Heart right ventricle (tissue), 16 donors: ENCODE data around the gene PIP5K1B. TPM values are rescaled to one million over a fixed set of nuclear protein-coding genes. Genes with fewer than 3 reads are reported as not detected.
A peak's percentile ranks its signal among the peaks of the same experiment; 100 is the strongest.

Experiments
- ATAC-seq, 8 donors: fragments of 200-7000 bp; cut with Tn5 transposase; one replicate each; pipeline ENCODE4 v1.9.1; 2020; ENCODE audit warnings: mild to moderate bottlenecking in 8 of 8, moderate library complexity in 8 of 8, moderate number of reproducible peaks in 1 of 8
- DNase-seq, 2 donors: peaks; one replicate each; pipeline ENCODE4 v3.0.0-alpha.2; 2020
- H3K27ac ChIP-seq, 10 donors: fragments of 200-600 bp; sonication (generic) in 2 of 10; one replicate each; pipeline versions ENCODE4 v1.5.0 to v1.8.0; 2020 to 2022; ENCODE audit warnings: mild to moderate bottlenecking in 3 of 10
- H3K27me3 ChIP-seq, 7 donors: fragments of 200-600 bp; one replicate each; pipeline ENCODE4 v1.8.0; 2021 to 2022; ENCODE audit warnings: mild to moderate bottlenecking in 2 of 7
- H3K36me3 ChIP-seq, 9 donors: fragments of 200-600 bp; sonication (generic) in 1 of 9; one replicate each; pipeline versions ENCODE4 v1.5.0 to v1.8.0; 2020 to 2022; ENCODE audit warnings: mild to moderate bottlenecking in 2 of 9
- H3K4me1 ChIP-seq, 9 donors: fragments of 200-600 bp; sonication (generic) in 1 of 9; one replicate each; pipeline versions ENCODE4 v1.5.0 to v1.8.0; 2020 to 2022; ENCODE audit warnings: mild to moderate bottlenecking in 4 of 9
- H3K4me3 ChIP-seq, 10 donors: fragments of 200-600 bp; sonication (generic) in 2 of 10; one replicate each; pipeline versions ENCODE4 v1.5.0 to v1.8.0; 2020 to 2022; ENCODE audit warnings: mild to moderate bottlenecking in 7 of 10, moderate library complexity in 2 of 10
- H3K9me3 ChIP-seq, 11 donors: fragments of 200-600 bp in 10 of 11; sonication (generic) in 2 of 11; one replicate each; pipeline versions ENCODE4 v1.5.0 to v1.8.0; 2013 to 2022; ENCODE audit warnings: mild to moderate bottlenecking in 2 of 11, control low read depth in 1 of 11, moderate library complexity in 1 of 11
- CTCF ChIP-seq, 9 donors: fragments of 200-600 bp; sonication (generic) in 2 of 9; IDR thresholded peaks; one replicate each; pipeline versions ENCODE4 v1.5.0 to v1.8.0; 2021 to 2022; ENCODE audit warnings: antibody characterized with exemption in 9 of 9, mild to moderate bottlenecking in 5 of 9, moderate library complexity in 1 of 9
- WGBS, 2 donors: extraction: QIAGEN DNeasy Blood & Tissue Kit; methylation state at CpG; one replicate each; pipeline ENCODE4 v1.1.7; 2013; ENCODE audit warnings: inconsistent platforms in 1 of 2; 5-methylcytosine and 5-hydroxymethylcytosine counted together
- intact Hi-C, 10 donors: fragments of 100-400 bp; cut with DNase I; formaldehyde crosslinking; loops; one replicate each; pipeline versions ENCODE4 v1.11.1 to v1.14.2; 2022
- polyA plus RNA-seq, 2 donors: library from polyadenylated mRNA; stranded (reverse); fragments of 200-250 nt; gene quantifications; one replicate each; pipeline ENCODE4 v1.2.3, GENCODE V29; 2013
- total RNA-seq, 10 donors: library from RNA; stranded (reverse); fragmentation: NEBNext Ultra II Directional in 3 of 10; extraction: Animal tissue kit (Norgen Biotek cat#: 25700) in 3 of 10; gene quantifications; one replicate each; pipeline versions ENCODE4 v1.2.1 to v1.2.4, GENCODE V29; 2021 to 2023
- donor health status: Arrhythmogenic right ventricular cardiomyopathy.
- donor health status: ischemic (EF 13 %, LVEDD 7.1; RV severe dilation, severe dysfunction).
- donor health status: healthy with polysubstance abuse.
- donor health status: DM: no; HTN: yes; CAD: no.
- donor health status: DM: no; HTN: no; CAD: no.
- donor health status: ischemic (EF 25% LVEDD 6.9; RV normal size, moderate dysfunction).
- donor health status: ischemic (EF 25% LVEDD 5.7; RV mildly dilated, moderate dysfunction).
- donor health status: healthy.
- donor health status: DM: yes; HTN: yes; CAD: no.
- donor health status: Ischemic cardiomyopathy.
- donor health status: ischemic (EF 35%, LVEDD 5.7; RV mildly dilated, moderate dysfunction).
- donor health status: nonischemic (EF 11% LVEDD 7.7; RV severe dilation, severe dysfunction).
- donor health status: DM: yes; HTN: yes; CAD: no.
- donor health status: PGD.
- donor health status: ischemic (EF 29% LVEDD 5.4; RV normal size, mild dysfunction).
- donor health status: nonischemic (EF 23%, LVEDD 6.1; RV moderate dilation, normal function).

The PIP5K1B gene
- total and polyA plus RNA-seq, 12 donors: 5.6 to 90.8 (median 48.1) TPM

- H3K36me3 ChIP-seq: peaks cover 0 to 14% (median 0%) of the 10 kb centered on the region in 9 donors
- ATAC-seq (peak in 4 of 8 donors; percentile 8 to 37 (median 26)), DNase-seq (no peak)
- TF ChIP-seq CTCF (IDR thresholded peaks at IDR 0.05): no peak
- peaks cover 0 to 40% (median 9%) of the 10 kb centered on the region in 9 donors for H3K4me1 ChIP-seq
- peak overlapping the region; percentile 69 to 91 (median 82) for H3K27ac ChIP-seq
- H3K27me3 ChIP-seq: no peaks in the 10 kb centered on the region
- no peaks in the 10 kb centered on the region for H3K9me3 ChIP-seq
- intact Hi-C loops: loop anchor here in 1 of 10 donors (10.0 kb wide), 1 partner anchor 150 kb away; no protein-coding TSS in a partner anchor
- 49 to 61% methylated on average over 5 of the region's 5 CpGs for WGBS, 2 donors
- H3K4me3 ChIP-seq: peak overlapping the region; percentile 8 to 61 (median 50)
These were observed 269.4 kb downstream of the PIP5K1B start for GRCh38 chr9:68974431-68974830.

GRCh38 chr9:68974901-68975300, 269.9 kb downstream of the PIP5K1B start:
- ATAC-seq (peak in 5 of 8 donors; percentile 23 to 46 (median 39)), DNase-seq (no peak)
- H3K27me3 ChIP-seq: no peaks in the 10 kb centered on the region
- no peak for TF ChIP-seq CTCF (IDR thresholded peaks at IDR 0.05)
- peak overlapping the region; percentile 8 to 61 (median 50) for H3K4me3 ChIP-seq
- peaks cover 3 to 45% (median 14%) of the 10 kb centered on the region in 9 donors for H3K4me1 ChIP-seq
- H3K36me3 ChIP-seq: peaks cover 0 to 14% (median 0%) of the 10 kb centered on the region in 9 donors
- H3K27ac ChIP-seq: peak overlapping the region; percentile 69 to 91 (median 82)
- intact Hi-C loops: loop anchor here in 1 of 10 donors (10.0 kb wide), 1 partner anchor 150 kb away; no protein-coding TSS in a partner anchor
- no peaks in the 10 kb centered on the region for H3K9me3 ChIP-seq
- 68 to 69% methylated on average over 3 of the region's 3 CpGs for WGBS, 2 donors

GRCh38 chr9:68975365-68976043, 270.5 kb downstream of the PIP5K1B start:
- H3K27me3 ChIP-seq: no peaks in the 10 kb centered on the region
- 39 to 46% methylated on average over 5 of the region's 5 CpGs for WGBS, 2 donors
- peak overlapping the region; percentile 69 to 91 (median 82) for H3K27ac ChIP-seq
- no peak for DNase-seq
- H3K4me3 ChIP-seq: peak overlapping the region; percentile 8 to 61 (median 50)
- ATAC-seq: peak in 6 of 8 donors; percentile 26 to 53 (median 48)
- peaks cover 5 to 51% (median 18%) of the 10 kb centered on the region in 9 donors for H3K4me1 ChIP-seq
- intact Hi-C loops: loop anchor here in 1 of 10 donors (10.0 kb wide), 1 partner anchor 151 kb away; no protein-coding TSS in a partner anchor
- TF ChIP-seq CTCF (IDR thresholded peaks at IDR 0.05): no peak
- H3K36me3 ChIP-seq: peaks cover 0 to 13% (median 0%) of the 10 kb centered on the region in 9 donors
- no peaks in the 10 kb centered on the region for H3K9me3 ChIP-seq

- ATAC-seq: no peak
- H3K27me3 ChIP-seq: no peaks in the 10 kb centered on the region
- intact Hi-C loops: loop anchor here in 1 of 10 donors (10.0 kb wide), 1 partner anchor 153 kb away; no protein-coding TSS in a partner anchor
- peak overlapping the region in 5 of 10 donors; percentile 0 to 83 (median 74) for H3K27ac ChIP-seq
- no peak for TF ChIP-seq CTCF (IDR thresholded peaks at IDR 0.05)
- peaks cover 6 to 73% (median 26%) of the 10 kb centered on the region in 9 donors for H3K4me1 ChIP-seq
- no peak for DNase-seq
- WGBS, 2 donors: 74% methylated on average over 4 of the region's 4 CpGs
- H3K9me3 ChIP-seq: no peaks in the 10 kb centered on the region
- no peaks in the 10 kb centered on the region for H3K36me3 ChIP-seq
- H3K4me3 ChIP-seq: no peak overlapping the region
These were observed 273.0 kb downstream of the PIP5K1B start for GRCh38 chr9:68978066-68978465.
